Medulla oblongata (tissue), 1 donor: ENCODE results near the gene BLCAP.
"Not testable (repeated sequence)": the region's sequence is repeated elsewhere in the genome, so short reads cannot be mapped to it uniquely, and the experiment has no call there.

Experiments
- DNase-seq: peaks from one replicate; pipeline ENCODE4 v3.0.0-alpha.2; 2015; ENCODE audit errors: extremely low spot score

The BLCAP gene

GRCh38 chr20:37515876-37516275 lies 11.8 kb downstream of the BLCAP start:
- no peak for DNase-seq

- DNase-seq = no peak
These were observed 13.8 kb downstream of the BLCAP start for GRCh38 chr20:37513779-37514359.

- DNase-seq = no peak
These were observed 15.9 kb downstream of the BLCAP start for GRCh38 chr20:37511610-37512275.

- DNase-seq = no peak
These were observed 17.4 kb downstream of the BLCAP start for GRCh38 chr20:37510226-37510625.

- DNase-seq = no peak
These were observed 21.4 kb downstream of the BLCAP start for GRCh38 chr20:37506152-37506725.

- DNase-seq = no peak
These were observed 22.2 kb downstream of the BLCAP start for GRCh38 chr20:37505263-37506151.

- no peak for DNase-seq
These were observed 23.1 kb downstream of the BLCAP start for GRCh38 chr20:37504404-37505096.

GRCh38 chr20:37503256-37503927 lies 24.3 kb downstream of the BLCAP start:
- no peak for DNase-seq

GRCh38 chr20:37502654-37503053 lies 25.0 kb downstream of the BLCAP start:
- no peak for DNase-seq

- no peak for DNase-seq
These were observed 25.7 kb downstream of the BLCAP start for GRCh38 chr20:37501940-37502339.

- DNase-seq = no peak
These were observed 27.4 kb downstream of the BLCAP start for GRCh38 chr20:37500311-37500710.

GRCh38 chr20:37498066-37498665 lies 29.5 kb downstream of the BLCAP start:
- DNase-seq = no peak

GRCh38 chr20:37494796-37495195 lies 32.9 kb downstream of the BLCAP start:
- no peak for DNase-seq

- DNase-seq = no peak
These were observed 33.4 kb downstream of the BLCAP start for GRCh38 chr20:37494301-37494700.

GRCh38 chr20:37492945-37493344 lies 34.7 kb downstream of the BLCAP start:
- DNase-seq = no peak

- no peak for DNase-seq
These were observed 35.5 kb downstream of the BLCAP start for GRCh38 chr20:37492096-37492625.

- DNase-seq = no peak
These were observed 36.9 kb downstream of the BLCAP start for GRCh38 chr20:37490663-37491350.

- not testable (repeated sequence) for DNase-seq
These were observed 41.5 kb downstream of the BLCAP start for GRCh38 chr20:37486209-37486608.

- DNase-seq = no peak
These were observed 43.3 kb downstream of the BLCAP start for GRCh38 chr20:37484331-37484730.

GRCh38 chr20:37481610-37482009 lies 46.1 kb downstream of the BLCAP start:
- no peak for DNase-seq
